A549 (cell line): Measurements from ENCODE around the gene SLC7A10. TPM values are rescaled to one million over a fixed set of nuclear protein-coding genes. Genes with fewer than 3 reads are reported as not detected.

ENCODE experiments used
- ATAC-seq, 2 experiments: fragments of 200-7000 bp in 1 of 2; fragments of >200 bp in 1 of 2; cut with Nextera tagmentation in 1 of 2; cut with Tn5 transposase in 1 of 2; 3 replicates each; pipeline versions ENCODE4 v1.8.0 to v1.9.1; 2018 to 2020; ENCODE audit warnings: mild to moderate bottlenecking in 1 of 2, moderate library complexity in 1 of 2
- CTCF ChIA-PET: fragments of 300-600 bp; sonication (Branson Sonifier 250); formaldehyde crosslinking; extraction: SDS; loops from one replicate; lab custom pipeline; 2021; ENCODE audit warnings: antibody characterized with exemption, inconsistent platforms; lab: Yijun Ruan, JAX
- POLR2A ChIA-PET: fragments of 350-600 bp; formaldehyde crosslinking; extraction: SDS; loops from one replicate; lab custom pipeline; 2021; ENCODE audit warnings: antibody characterized with exemption, inconsistent platforms; lab: Yijun Ruan, JAX
- DNase-seq, 2 experiments: peaks; one replicate each; pipeline versions ENCODE4 v3.0.0 to v3.0.0-alpha.2; 2011 to 2016; ENCODE audit warnings: low read depth in 1 of 2, low spot score in 1 of 2
- FAIRE-seq: peaks from 2 replicates; lab custom pipeline; 2011; peaks lifted over from hg19 to GRCh38; lab: Jason Lieb, UNC
- H3K27ac ChIP-seq, 2 experiments: fragments of >200 bp; sonication (Bioruptor Twin); formaldehyde crosslinking; 3 replicates each; pipeline ENCODE4 v1.5.1; 2016 to 2017
- H3K4me1 ChIP-seq: fragments of >200 bp; sonication (Bioruptor Twin); formaldehyde crosslinking; 3 replicates; pipeline ENCODE4 v1.6.1; 2016
- H3K4me2 ChIP-seq: fragments of >200 bp; sonication (Bioruptor Twin); formaldehyde crosslinking; 3 replicates; pipeline ENCODE4 v1.6.1; 2016
- H3K4me3 ChIP-seq: fragments of >200 bp; sonication (Bioruptor Twin); formaldehyde crosslinking; 3 replicates; pipeline ENCODE4 v1.5.1; 2016
- H3K9me3 ChIP-seq: fragments of >200 bp; sonication (Bioruptor Twin); formaldehyde crosslinking; 3 replicates; pipeline ENCODE4 v1.6.1; 2016
- CBX2 ChIP-seq: fragments of 200-600 bp; sonication (generic); IDR thresholded peaks from 2 replicates; pipeline ENCODE4 v1.6.1; 2016; ENCODE audit warnings: low read depth, mild to moderate bottlenecking, borderline replicate concordance
- CTCF ChIP-seq: fragments of >200 bp; sonication (Bioruptor Twin); formaldehyde crosslinking; IDR thresholded peaks from 3 replicates; pipeline ENCODE4 v1.5.1; 2016
- EP300 ChIP-seq, 2 experiments: fragments of >200 bp; sonication (Bioruptor Twin); formaldehyde crosslinking; IDR thresholded peaks; 2 replicates in 1 of 2; 3 replicates in 1 of 2; pipeline ENCODE4 v1.6.1; 2016 to 2017
- ESRRA ChIP-seq: fragments of 150-350 bp; IDR thresholded peaks from 2 replicates; pipeline ENCODE4 v1.6.1; 2014; ENCODE audit warnings: mild to moderate bottlenecking, low read length, borderline replicate concordance
- FOXS1 ChIP-seq: fragments of 250-450 bp; sonication (Bioruptor Pico); IDR thresholded peaks from 2 replicates; pipeline ENCODE4 v1.5.0; 2020; ENCODE audit warnings: mild to moderate bottlenecking, moderate library complexity
- GATA3 ChIP-seq: IDR thresholded peaks from 2 replicates; pipeline ENCODE4 v1.6.1; 2012; ENCODE audit warnings: borderline replicate concordance
- HOXB13 ChIP-seq: fragments of 250-450 bp; sonication (Bioruptor Pico); IDR thresholded peaks from 2 replicates; pipeline ENCODE4 v1.5.0; 2020; ENCODE audit warnings: low read depth, mild to moderate bottlenecking, moderate library complexity
- KDM1A ChIP-seq: fragments of 200-600 bp; sonication (generic); IDR thresholded peaks from 2 replicates; pipeline ENCODE4 v1.6.1; 2016; ENCODE audit warnings: low read depth, mild to moderate bottlenecking
- KDM5A ChIP-seq: fragments of 200-600 bp; sonication (generic); IDR thresholded peaks from 2 replicates; pipeline ENCODE4 v1.6.1; 2016; ENCODE audit warnings: antibody characterized with exemption, mild to moderate bottlenecking
- NFE2L2 ChIP-seq: fragments of 150-350 bp; conservative IDR thresholded peaks from 2 replicates; pipeline ENCODE4 v1.6.1; 2014; ENCODE audit warnings: low read length
- PHF8 ChIP-seq: fragments of 200-600 bp; sonication (generic); IDR thresholded peaks from 2 replicates; pipeline ENCODE4 v1.6.1; 2016; ENCODE audit warnings: low read depth, mild to moderate bottlenecking, antibody characterized with exemption, moderate library complexity, borderline replicate concordance
- POLR2A ChIP-seq: IDR thresholded peaks from 2 replicates; pipeline ENCODE4 v1.6.1; 2012; ENCODE audit warnings: mild to moderate bottlenecking, low read length
- RAD21 ChIP-seq, 2 experiments: fragments of >200 bp in 1 of 2; sonication (Bioruptor Twin) in 1 of 2; formaldehyde crosslinking in 1 of 2; IDR thresholded peaks in 1 of 2; conservative IDR thresholded peaks in 1 of 2; 2 replicates in 1 of 2; 3 replicates in 1 of 2; pipeline ENCODE4 v1.6.1; 2012 to 2018; ENCODE audit warnings: inconsistent platforms in 1 of 2
- ZSCAN20 ChIP-seq: fragments of 250-450 bp; sonication (Bioruptor Pico); IDR thresholded peaks from 2 replicates; pipeline ENCODE4 v1.8.0; 2022; ENCODE audit warnings: mild to moderate bottlenecking, moderate library complexity
- WGBS: methylation state at CpG from one replicate; pipeline ENCODE4 v1.1.6; 2017; ENCODE audit errors: missing lambda C conversion rate; 5-methylcytosine and 5-hydroxymethylcytosine counted together
- polyA plus RNA-seq, 4 experiments: library from polyadenylated mRNA; depleted of rRNA in 3 of 4; stranded (reverse); fragments of >200 nt; fragmentation: RNase III in 1 of 4; extraction: RNeasy Plus Mini Kit Qiagen cat#74134 plus additional on column Dnase treatment in 1 of 4; gene quantifications; 2 replicates in 3 of 4; 3 replicates in 1 of 4; pipeline ENCODE4 v1.2.3, GENCODE V29; 2011 to 2017

SLC7A10 gene
- polyA plus RNA-seq, 2 of the 4 experiments (the other 2 are of a cell fraction): 0.05 to 0.26 TPM

DNA sequence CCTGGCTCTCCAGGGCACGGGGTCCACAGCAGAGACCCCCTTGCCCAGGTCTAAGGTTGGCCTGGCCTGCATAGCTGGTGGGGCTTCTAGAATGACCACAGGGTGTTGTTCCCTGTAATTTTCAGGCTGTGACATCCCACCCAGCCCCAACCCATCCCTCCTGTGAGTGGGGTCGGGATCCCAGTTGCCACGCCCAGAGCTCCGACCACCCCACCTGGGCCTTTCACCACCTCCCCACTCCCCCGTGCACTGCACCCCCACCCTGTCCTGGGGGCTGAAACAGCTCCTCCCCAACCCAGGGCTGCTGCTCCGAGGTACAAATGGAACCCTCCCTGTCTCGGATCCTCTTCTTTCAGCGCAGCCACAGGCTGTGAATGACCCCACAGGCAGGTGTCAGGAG lies 8.4 kb upstream of the SLC7A10 start:
- TF ChIP-seq EP300 (IDR thresholded peaks at IDR 0.05) (no peak), NFE2L2 (no peak), PHF8 (no peak), HOXB13 (no peak), RAD21 (conservative IDR thresholded peaks at IDR 0.05 in 1 of 2, IDR thresholded peaks at IDR 0.05 in 1 of 2) (no peak), ZSCAN20 (CRISPR knock-in tag) (no peak), FOXS1 (no peak), ESRRA (no peak), CBX2 (no peak), KDM1A (no peak)
- no peaks in the 10 kb centered on the region; the same call in 2 of the 3 replicates for H3K4me1 ChIP-seq
- WGBS: 38% methylated on average over 7 of the region's 8 CpGs
- peaks cover 7% of the 10 kb centered on the region; the same call in 2 of the 3 replicates for H3K9me3 ChIP-seq
- no peak overlapping the region for H3K27ac ChIP-seq
- FAIRE-seq: no peak
- no peak for ATAC-seq
- H3K4me3 ChIP-seq: no peak overlapping the region
- no peak for DNase-seq
- CTCF ChIA-PET: interaction anchor here (0.7 to 16.3 kb wide), 29 partner anchors 9 to 544 kb away, joined by 3 to 1493 read pairs (median 18); partner anchors contain the start of genes CEBPA, CEBPG and SLC7A10
- H3K4me2 ChIP-seq: no peak overlapping the region
- POLR2A ChIA-PET: no interaction called here

GRCh38 chr19:33233056-33233873 lies 7.6 kb upstream of the SLC7A10 start:
- H3K4me1 ChIP-seq: no peaks in the 10 kb centered on the region; the same call in 2 of the 3 replicates
- peaks cover 15% of the 10 kb centered on the region for H3K9me3 ChIP-seq
- H3K27ac ChIP-seq: no peak overlapping the region
- H3K4me2 ChIP-seq: no peak overlapping the region
- no peak overlapping the region for H3K4me3 ChIP-seq
- ATAC-seq: no peak
- TF ChIP-seq POLR2A (peak; percentile 17; the same call in 1 of the 2 replicates), NFE2L2 (no peak)
- peak; percentile 76 for FAIRE-seq
- 69% methylated on average over 9 of the region's 9 CpGs for WGBS
- ChIA-PET POLR2A (no interaction called here), CTCF (interaction anchor here (3.7 to 16.3 kb wide), 10 partner anchors 8 to 545 kb away, joined by 23 to 1493 read pairs (median 51); partner anchors contain the start of genes CEBPA, CEBPG and SLC7A10)
- DNase-seq: no peak

GRCh38 chr19:33232656-33233055 lies 7.0 kb upstream of the SLC7A10 start:
- Histone ChIP-seq H3K9me3 (peaks cover 21% of the 10 kb centered on the region), H3K4me1 (no peaks in the 10 kb centered on the region; the same call in 2 of the 3 replicates), H3K4me3 (no peak overlapping the region), H3K4me2 (no peak overlapping the region), H3K27ac (no peak overlapping the region)
- DNase-seq (no peak), ATAC-seq (peak; percentile 5 to 12; a peak in 1 of 6 replicates), FAIRE-seq (no peak)
- 45% methylated on average over 12 of the region's 12 CpGs for WGBS
- TF ChIP-seq KDM5A (no peak), GATA3 (no peak)
- POLR2A ChIA-PET: no interaction called here
- CTCF ChIA-PET: interaction anchor here (2.5 to 3.7 kb wide), 2 partner anchors 173 to 184 kb away, joined by 8 to 40 read pairs; no protein-coding TSS in a partner anchor

GRCh38 chr19:33231511-33231910 lies 5.9 kb upstream of the SLC7A10 start:
- DNase-seq: no peak
- ATAC-seq: no peak
- H3K9me3 ChIP-seq: peaks cover 29% of the 10 kb centered on the region
- POLR2A ChIA-PET: no interaction called here
- CTCF ChIA-PET: interaction anchor here (0.7 to 3.7 kb wide), 12 partner anchors 11 to 547 kb away, joined by 3 to 40 read pairs (median 4); partner anchors contain the start of gene CEBPA
- H3K27ac ChIP-seq: no peak overlapping the region
- no peak for TF ChIP-seq CTCF
- TF ChIP-seq, all 56 proteins: peak for 0
- H3K4me3 ChIP-seq: no peak overlapping the region
- H3K4me2 ChIP-seq: no peak overlapping the region
- peak; percentile 65 for FAIRE-seq
- H3K4me1 ChIP-seq: peaks cover 2% of the 10 kb centered on the region; the same call in 2 of the 3 replicates
- WGBS: 50% methylated on average over 5 of the region's 5 CpGs
